ENCODE measurements around the gene TCAP.

DNA sequence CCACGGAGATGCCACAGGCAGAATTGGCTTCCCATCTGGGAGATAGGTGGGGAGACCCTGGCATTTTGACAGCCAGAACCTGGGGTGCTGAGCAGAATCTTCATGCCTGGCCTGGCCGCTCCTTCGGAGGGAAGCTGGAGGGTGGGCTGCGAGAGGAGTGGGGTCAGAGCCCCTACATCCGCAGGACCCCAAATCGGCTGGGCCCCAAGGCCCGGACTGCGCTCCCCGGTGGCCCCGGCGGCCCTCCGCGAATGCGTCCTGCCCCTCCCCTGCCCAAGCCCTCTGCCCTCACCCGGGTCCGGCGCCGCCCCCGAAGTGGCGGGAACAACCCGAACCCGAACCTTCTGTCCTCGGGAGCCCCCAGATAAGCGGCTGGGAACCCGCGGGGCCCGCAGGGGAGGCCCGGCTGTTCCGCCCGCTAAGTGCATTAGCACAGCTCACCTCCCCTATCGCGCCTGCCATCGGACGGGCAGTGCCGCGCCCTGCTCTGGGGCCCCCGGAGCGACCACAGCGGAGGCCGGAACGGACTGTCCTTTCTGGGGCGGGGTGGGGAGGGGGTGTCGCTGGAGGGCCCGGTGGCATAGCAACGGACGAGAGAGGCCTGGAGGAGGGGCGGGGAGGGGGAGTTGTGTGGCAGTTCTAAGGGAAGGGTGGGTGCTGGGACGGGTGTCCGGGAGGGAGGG is 2.3 kb downstream of the TCAP start:
- TF ChIP-seq, protein P1, sequence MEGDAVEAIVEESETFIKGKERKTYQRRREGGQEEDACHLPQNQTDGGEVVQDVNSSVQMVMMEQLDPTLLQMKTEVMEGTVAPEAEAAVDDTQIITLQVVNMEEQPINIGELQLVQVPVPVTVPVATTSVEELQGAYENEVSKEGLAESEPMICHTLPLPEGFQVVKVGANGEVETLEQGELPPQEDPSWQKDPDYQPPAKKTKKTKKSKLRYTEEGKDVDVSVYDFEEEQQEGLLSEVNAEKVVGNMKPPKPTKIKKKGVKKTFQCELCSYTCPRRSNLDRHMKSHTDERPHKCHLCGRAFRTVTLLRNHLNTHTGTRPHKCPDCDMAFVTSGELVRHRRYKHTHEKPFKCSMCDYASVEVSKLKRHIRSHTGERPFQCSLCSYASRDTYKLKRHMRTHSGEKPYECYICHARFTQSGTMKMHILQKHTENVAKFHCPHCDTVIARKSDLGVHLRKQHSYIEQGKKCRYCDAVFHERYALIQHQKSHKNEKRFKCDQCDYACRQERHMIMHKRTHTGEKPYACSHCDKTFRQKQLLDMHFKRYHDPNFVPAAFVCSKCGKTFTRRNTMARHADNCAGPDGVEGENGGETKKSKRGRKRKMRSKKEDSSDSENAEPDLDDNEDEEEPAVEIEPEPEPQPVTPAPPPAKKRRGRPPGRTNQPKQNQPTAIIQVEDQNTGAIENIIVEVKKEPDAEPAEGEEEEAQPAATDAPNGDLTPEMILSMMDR (IDR thresholded peaks at IDR 0.05): no peak
- TF ChIP-seq POLR2AphosphoS5 (IDR thresholded peaks at IDR 0.05; ENCODE audit: insufficient read depth in 1 of 2, low read depth in 1 of 2): no peak

Data from vagina (tissue), 2 donors.